H9 (cell line): ENCODE data around the gene ARRB1. TPM values are rescaled to one million over a fixed set of nuclear protein-coding genes. Genes with fewer than 3 reads are reported as not detected.

Source experiments
- DNase-seq: peaks from one replicate; pipeline ENCODE4 v3.0.0-alpha.2; 2017
- H2AFZ ChIP-seq: one replicate; pipeline ENCODE4 v1.6.1; 2013; ENCODE audit warnings: mild to moderate bottlenecking, low read length, control low read depth, moderate library complexity
- H2AK5ac ChIP-seq: 2 replicates; pipeline ENCODE4 v1.6.1; 2013; ENCODE audit warnings: low read length, control low read depth, mixed read lengths; ENCODE audit not compliant: insufficient read length
- H2BK120ac ChIP-seq: one replicate; pipeline ENCODE4 v1.6.1; 2013; ENCODE audit warnings: low read depth, mild to moderate bottlenecking, low read length, control low read depth, inconsistent platforms; ENCODE audit not compliant: poor library complexity, severe bottlenecking
- H2BK12ac ChIP-seq: 2 replicates; pipeline ENCODE4 v1.6.1; 2013; ENCODE audit warnings: low read length, control low read depth, mixed read lengths, low read depth; ENCODE audit not compliant: insufficient read length
- H2BK15ac ChIP-seq: 2 replicates; pipeline ENCODE4 v1.6.1; 2013; ENCODE audit warnings: low read depth, low read length, control low read depth
- H2BK20ac ChIP-seq: one replicate; pipeline ENCODE4 v1.6.1; 2013; ENCODE audit warnings: low read depth, mild to moderate bottlenecking, low read length, control low read depth, inconsistent platforms; ENCODE audit not compliant: poor library complexity, severe bottlenecking
- H2BK5ac ChIP-seq: 2 replicates; pipeline ENCODE4 v1.6.1; 2013; ENCODE audit warnings: low read length, control low read depth, mixed read lengths; ENCODE audit not compliant: insufficient read length
- H3K14ac ChIP-seq: 2 replicates; pipeline ENCODE4 v1.6.1; 2013; ENCODE audit warnings: low read length, control low read depth; ENCODE audit not compliant: insufficient read depth
- H3K18ac ChIP-seq: 2 replicates; pipeline ENCODE4 v1.6.1; 2013; ENCODE audit warnings: low read depth, mild to moderate bottlenecking, mixed read lengths, low read length, control low read depth; ENCODE audit not compliant: insufficient read length
- H3K23ac ChIP-seq: 2 replicates; pipeline ENCODE4 v1.6.1; 2013; ENCODE audit warnings: low read length, control low read depth, mixed read lengths, low read depth; ENCODE audit not compliant: insufficient read length
- H3K23me2 ChIP-seq: 2 replicates; pipeline ENCODE4 v1.6.1; 2013; ENCODE audit warnings: low read depth, mild to moderate bottlenecking, mixed read lengths, low read length, control low read depth; ENCODE audit not compliant: insufficient read length, poor library complexity, severe bottlenecking
- H3K27ac ChIP-seq: 2 replicates; pipeline ENCODE4 v1.5.1; 2013; ENCODE audit warnings: low read length, control low read depth, mixed read lengths, low read depth; ENCODE audit not compliant: insufficient read length
- H3K27me3 ChIP-seq: 2 replicates; pipeline ENCODE4 v1.6.1; 2013; ENCODE audit warnings: low read length, control low read depth, inconsistent platforms; ENCODE audit not compliant: insufficient read depth
- H3K4ac ChIP-seq: 2 replicates; pipeline ENCODE4 v1.6.1; 2013; ENCODE audit warnings: low read depth, mild to moderate bottlenecking, control low read depth, inconsistent platforms, low read length, moderate library complexity
- H3K4me1 ChIP-seq: 2 replicates; pipeline ENCODE4 v1.6.1; 2013; ENCODE audit warnings: low read length, control low read depth, inconsistent platforms; ENCODE audit not compliant: insufficient read depth
- H3K4me2 ChIP-seq: 2 replicates; pipeline ENCODE4 v1.6.1; 2013; ENCODE audit warnings: low read length, control low read depth, mixed read lengths; ENCODE audit not compliant: insufficient read length, insufficient read depth
- H3K56ac ChIP-seq: 2 replicates; pipeline ENCODE4 v1.6.1; 2013; ENCODE audit warnings: low read depth, mild to moderate bottlenecking, mixed read lengths, low read length, control low read depth; ENCODE audit not compliant: insufficient read length
- H3K79me1 ChIP-seq: 2 replicates; pipeline ENCODE4 v1.6.1; 2013; ENCODE audit warnings: low read depth, mild to moderate bottlenecking, moderate library complexity, low read length, control low read depth, inconsistent platforms; ENCODE audit not compliant: insufficient read depth, poor library complexity, severe bottlenecking
- H3K79me2 ChIP-seq: 2 replicates; pipeline ENCODE4 v1.6.1; 2013; ENCODE audit warnings: low read length, control low read depth, inconsistent platforms; ENCODE audit not compliant: insufficient read depth
- H3K9ac ChIP-seq: 2 replicates; pipeline ENCODE4 v1.6.1; 2013; ENCODE audit warnings: low read length, control low read depth, mixed read lengths; ENCODE audit not compliant: insufficient read length; ENCODE audit errors: extremely low read depth
- H3K9me3 ChIP-seq: one replicate; pipeline ENCODE4 v1.6.1; 2013; ENCODE audit warnings: low read depth, low read length, inconsistent platforms; ENCODE audit not compliant: control insufficient read depth
- H3T11ph ChIP-seq: one replicate; pipeline ENCODE4 v1.6.1; 2013; ENCODE audit warnings: mild to moderate bottlenecking, low read length, control low read depth, inconsistent platforms
- H4K20me1 ChIP-seq: one replicate; pipeline ENCODE4 v1.6.1; 2013; ENCODE audit not compliant: control insufficient read depth, insufficient read length, insufficient read depth
- H4K5ac ChIP-seq: 2 replicates; pipeline ENCODE4 v1.6.1; 2013; ENCODE audit warnings: low read depth, mild to moderate bottlenecking, mixed read lengths, low read length, control low read depth; ENCODE audit not compliant: insufficient read length
- H4K8ac ChIP-seq: replicated peaks from 2 replicates; pipeline ENCODE4 v1.6.1; 2013; ENCODE audit warnings: low read length, control low read depth, mixed read lengths, low read depth; ENCODE audit not compliant: insufficient read length
- H4K91ac ChIP-seq: 2 replicates; pipeline ENCODE4 v1.6.1; 2013; ENCODE audit warnings: low read depth, mild to moderate bottlenecking, moderate library complexity, mixed read lengths, low read length, control low read depth; ENCODE audit not compliant: insufficient read length
- H3K27ac Mint-ChIP-seq, 3 experiments: 2 replicates in 2 of 3; 3 replicates in 1 of 3; pipeline ENCODE4 v1.8.0; 2020 to 2021; ENCODE audit warnings: mixed read lengths in 3 of 3, mild to moderate bottlenecking in 1 of 3, moderate library complexity in 1 of 3
- H3K27me3 Mint-ChIP-seq: 2 replicates; pipeline ENCODE4 v1.8.0; 2021; ENCODE audit warnings: low read depth, mild to moderate bottlenecking, moderate library complexity, mixed read lengths
- H3K36me3 Mint-ChIP-seq, 3 experiments: 2 replicates in 2 of 3; 3 replicates in 1 of 3; pipeline ENCODE4 v1.8.0; 2020 to 2021; ENCODE audit warnings: low read depth in 3 of 3, mixed read lengths in 3 of 3; ENCODE audit not compliant: insufficient read depth in 1 of 3
- H3K4me1 Mint-ChIP-seq, 2 experiments: 2 replicates each; pipeline ENCODE4 v1.8.0; 2020; ENCODE audit warnings: mixed read lengths in 2 of 2
- H3K4me3 Mint-ChIP-seq, 2 experiments: 2 replicates in 1 of 2; 3 replicates in 1 of 2; pipeline ENCODE4 v1.8.0; 2020 to 2021; ENCODE audit warnings: mild to moderate bottlenecking in 2 of 2, mixed read lengths in 2 of 2, moderate library complexity in 1 of 2
- H3K9me3 Mint-ChIP-seq, 2 experiments: 2 replicates in 1 of 2; 3 replicates in 1 of 2; pipeline ENCODE4 v1.8.0; 2020; ENCODE audit warnings: mild to moderate bottlenecking in 2 of 2, mixed read lengths in 2 of 2, moderate library complexity in 1 of 2
- WGBS: extraction: QIAGEN DNeasy Blood & Tissue Kit; methylation state at CpG from one replicate; pipeline ENCODE4 v1.1.7; 2013; ENCODE audit warnings: missing lambda C conversion rate, low lambda C conversion rate, mixed read lengths; ENCODE audit not compliant: insufficient read length; ENCODE audit errors: extremely low coverage; 5-methylcytosine and 5-hydroxymethylcytosine counted together
- total RNA-seq: library from RNA; stranded (reverse); gene quantifications from 2 replicates; pipeline ENCODE4 v1.2.1, GENCODE V29; 2021
- TF ChIP-seq, protein P1 (sequence below): fragments of 200-600 bp; sonication (generic); conservative IDR thresholded peaks from 3 replicates; pipeline ENCODE4 v1.8.0; 2021; ENCODE audit warnings: antibody characterized with exemption, mild to moderate bottlenecking

Gene ARRB1
- total RNA-seq, 1 experiment from 2014 or later: 20.6 TPM

DNA sequence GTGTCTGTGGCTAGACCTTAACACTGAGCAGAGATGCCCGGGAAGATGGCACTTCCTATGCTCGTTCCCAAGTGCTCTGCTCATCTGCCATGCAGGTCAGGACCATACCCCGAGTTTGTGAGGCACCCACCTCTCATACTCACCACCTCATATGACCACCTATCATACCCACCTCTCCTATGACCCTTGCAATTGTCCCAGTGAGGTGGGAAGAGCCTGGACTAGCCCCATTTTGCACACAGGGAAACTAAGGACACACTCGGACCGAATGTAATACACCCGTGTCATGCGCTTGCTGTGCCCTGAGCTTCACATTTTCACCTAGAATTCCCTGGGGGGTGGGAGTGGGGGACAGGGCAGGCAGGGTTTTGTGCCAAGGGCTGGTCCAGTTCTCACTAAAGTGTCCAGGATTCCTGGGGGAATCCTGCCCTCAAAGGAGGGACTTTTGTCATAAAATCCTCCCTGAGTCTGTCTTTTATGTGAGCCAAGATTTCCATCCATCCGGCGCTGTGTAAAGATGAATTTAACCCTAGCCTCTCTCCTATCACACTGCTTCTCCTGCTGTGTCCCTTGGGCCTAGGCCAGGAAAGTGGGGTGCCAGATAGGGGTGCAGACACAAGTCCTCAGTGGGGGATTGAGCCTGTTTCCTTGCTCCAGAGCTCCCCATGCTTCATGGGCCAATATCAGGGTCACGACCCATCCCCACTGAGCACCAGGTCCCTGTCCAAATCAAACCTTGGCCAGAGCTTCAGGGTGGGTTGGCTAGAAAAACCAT lies 90.9 kb downstream of the ARRB1 start:
- no peak overlapping the region for H2BK120ac ChIP-seq
- H3K4me1 ChIP-seq: peaks cover 2% of the 10 kb centered on the region; the same call in 1 of the 2 replicates
- H4K5ac ChIP-seq: no peak overlapping the region
- H4K8ac ChIP-seq: no peak overlapping the region
- H3K18ac ChIP-seq: no peak overlapping the region
- H3K23me2 ChIP-seq: peaks cover 4% of the 10 kb centered on the region
- H3T11ph ChIP-seq: no peak overlapping the region
- Mint-ChIP-seq H3K9me3 (no peaks in the 10 kb centered on the region), H3K27me3 (peaks cover 19% of the 10 kb centered on the region), H3K4me3 (no peak overlapping the region), H3K4me1 (peaks cover 0 to 4% of the 10 kb centered on the region in 2 experiments; a peak in 1 of 4 replicates), H3K27ac (no peak overlapping the region), H3K36me3 (no peaks in the 10 kb centered on the region)
- H2BK12ac ChIP-seq: no peak overlapping the region
- H2AFZ ChIP-seq: no peak overlapping the region
- no peak overlapping the region for H2BK5ac ChIP-seq
- no peak overlapping the region for H3K23ac ChIP-seq
- no peak overlapping the region for H2BK15ac ChIP-seq
- DNase-seq: peak; percentile 28
- H2BK20ac ChIP-seq: no peak overlapping the region
- H3K79me1 ChIP-seq: no peaks in the 10 kb centered on the region
- H3K4ac ChIP-seq: no peak overlapping the region
- H3K4me2 ChIP-seq: no peak overlapping the region
- no CpG with 5 or more reads among the region's 10 CpGs for WGBS
- no peak overlapping the region for H3K14ac ChIP-seq
- no peak overlapping the region for H2AK5ac ChIP-seq
- no peaks in the 10 kb centered on the region for H3K79me2 ChIP-seq
- H3K9me3 ChIP-seq: no peaks in the 10 kb centered on the region
- no peak overlapping the region for H3K56ac ChIP-seq
- H3K27ac ChIP-seq: no peak overlapping the region
- TF ChIP-seq, protein P1, sequence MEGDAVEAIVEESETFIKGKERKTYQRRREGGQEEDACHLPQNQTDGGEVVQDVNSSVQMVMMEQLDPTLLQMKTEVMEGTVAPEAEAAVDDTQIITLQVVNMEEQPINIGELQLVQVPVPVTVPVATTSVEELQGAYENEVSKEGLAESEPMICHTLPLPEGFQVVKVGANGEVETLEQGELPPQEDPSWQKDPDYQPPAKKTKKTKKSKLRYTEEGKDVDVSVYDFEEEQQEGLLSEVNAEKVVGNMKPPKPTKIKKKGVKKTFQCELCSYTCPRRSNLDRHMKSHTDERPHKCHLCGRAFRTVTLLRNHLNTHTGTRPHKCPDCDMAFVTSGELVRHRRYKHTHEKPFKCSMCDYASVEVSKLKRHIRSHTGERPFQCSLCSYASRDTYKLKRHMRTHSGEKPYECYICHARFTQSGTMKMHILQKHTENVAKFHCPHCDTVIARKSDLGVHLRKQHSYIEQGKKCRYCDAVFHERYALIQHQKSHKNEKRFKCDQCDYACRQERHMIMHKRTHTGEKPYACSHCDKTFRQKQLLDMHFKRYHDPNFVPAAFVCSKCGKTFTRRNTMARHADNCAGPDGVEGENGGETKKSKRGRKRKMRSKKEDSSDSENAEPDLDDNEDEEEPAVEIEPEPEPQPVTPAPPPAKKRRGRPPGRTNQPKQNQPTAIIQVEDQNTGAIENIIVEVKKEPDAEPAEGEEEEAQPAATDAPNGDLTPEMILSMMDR: no peak
- H4K20me1 ChIP-seq: no peaks in the 10 kb centered on the region
- H3K9ac ChIP-seq: no peak overlapping the region
- H3K27me3 ChIP-seq: no peaks in the 10 kb centered on the region
- no peak overlapping the region for H4K91ac ChIP-seq
